ENCODE measurements around the gene TRIP12.
"Not testable (repeated sequence)": the region's sequence is repeated elsewhere in the genome, so short reads cannot be mapped to it uniquely, and the experiment has no call there.

Gene TRIP12

GRCh38 chr2:229943770-229944449 is 22.1 kb upstream of the TRIP12 start:
- Histone ChIP-seq H3K4me3 (ENCODE audit: insufficient read depth, low read depth, low read length) (no peak overlapping the region), H3K27me3 (ENCODE audit: control insufficient read depth, insufficient read depth, low read length, poor library complexity, severe bottlenecking) (no peaks in the 10 kb centered on the region), H3K27ac (ENCODE audit: insufficient read depth, low read depth, low read length, poor library complexity, severe bottlenecking) (no peak overlapping the region), H3K4me1 (ENCODE audit: control insufficient read depth, insufficient read depth, low read length) (no peaks in the 10 kb centered on the region), H3K9me3 (ENCODE audit: control insufficient read depth, low read length) (no peaks in the 10 kb centered on the region), H3K36me3 (ENCODE audit: control insufficient read depth, insufficient read depth, low read length) (no peaks in the 10 kb centered on the region)
- WGBS, 2 experiments: 90% methylated on average over 3 of the region's 5 CpGs

DNA sequence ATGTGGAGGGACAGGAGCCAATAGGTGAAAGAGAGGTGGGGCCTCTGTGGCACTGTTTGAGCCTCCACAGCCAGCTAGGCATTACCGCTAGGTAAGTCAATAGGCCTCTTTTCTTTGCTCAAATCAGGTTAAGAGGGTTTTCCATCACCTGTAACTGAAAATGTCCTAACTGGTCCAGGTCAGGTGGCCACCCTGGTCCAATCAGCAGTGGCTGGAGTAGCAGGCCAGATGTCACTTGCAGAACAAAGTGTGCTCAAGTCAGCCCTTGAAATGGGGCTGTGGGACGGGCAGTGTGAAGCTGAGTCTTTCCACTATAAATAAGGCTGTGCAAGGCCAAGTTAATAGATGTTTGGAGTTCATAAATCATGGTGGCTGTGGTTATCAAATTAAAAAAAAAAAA is 21.4 kb upstream of the TRIP12 start:
- H3K4me3 ChIP-seq (ENCODE audit: insufficient read depth, low read depth, low read length): no peak overlapping the region
- H3K4me1 ChIP-seq (ENCODE audit: control insufficient read depth, insufficient read depth, low read length): no peaks in the 10 kb centered on the region
- H3K9me3 ChIP-seq (ENCODE audit: control insufficient read depth, low read length): no peaks in the 10 kb centered on the region
- no peaks in the 10 kb centered on the region for H3K27me3 ChIP-seq (ENCODE audit: control insufficient read depth, insufficient read depth, low read length, poor library complexity, severe bottlenecking)
- no peak overlapping the region for H3K27ac ChIP-seq (ENCODE audit: insufficient read depth, low read depth, low read length, poor library complexity, severe bottlenecking)
- no peaks in the 10 kb centered on the region for H3K36me3 ChIP-seq (ENCODE audit: control insufficient read depth, insufficient read depth, low read length)
- WGBS, 2 experiments: 95 to 96% methylated on average over 2 of the region's 2 CpGs

DNA sequence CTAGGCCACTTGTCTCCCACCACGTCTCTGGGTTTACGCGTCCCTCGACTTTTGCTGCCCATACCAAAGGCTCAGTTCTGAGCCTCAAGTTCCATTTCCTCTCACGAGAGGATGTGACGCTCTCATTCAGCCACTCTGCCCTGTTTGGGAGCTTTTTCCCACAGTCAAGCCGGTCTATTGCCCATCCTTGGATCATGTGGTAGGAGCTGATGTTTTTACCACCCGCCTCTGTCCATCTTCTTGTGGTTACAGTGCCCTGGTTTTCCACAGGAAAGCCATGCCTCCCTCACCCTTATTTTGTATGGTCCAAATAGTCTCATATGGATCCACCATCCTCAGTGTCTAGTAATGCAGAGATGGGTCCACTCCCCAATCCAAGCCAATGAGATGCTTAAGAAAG is 20.9 kb upstream of the TRIP12 start:
- Histone ChIP-seq H3K9me3 (ENCODE audit: control insufficient read depth, low read length) (no peaks in the 10 kb centered on the region), H3K4me3 (ENCODE audit: insufficient read depth, low read depth, low read length) (no peak overlapping the region), H3K27ac (ENCODE audit: insufficient read depth, low read depth, low read length, poor library complexity, severe bottlenecking) (no peak overlapping the region), H3K27me3 (ENCODE audit: control insufficient read depth, insufficient read depth, low read length, poor library complexity, severe bottlenecking) (no peaks in the 10 kb centered on the region), H3K4me1 (ENCODE audit: control insufficient read depth, insufficient read depth, low read length) (no peaks in the 10 kb centered on the region), H3K36me3 (ENCODE audit: control insufficient read depth, insufficient read depth, low read length) (no peaks in the 10 kb centered on the region)
- WGBS, 2 experiments: 96 to 98% methylated on average over 8 of the region's 8 CpGs

DNA sequence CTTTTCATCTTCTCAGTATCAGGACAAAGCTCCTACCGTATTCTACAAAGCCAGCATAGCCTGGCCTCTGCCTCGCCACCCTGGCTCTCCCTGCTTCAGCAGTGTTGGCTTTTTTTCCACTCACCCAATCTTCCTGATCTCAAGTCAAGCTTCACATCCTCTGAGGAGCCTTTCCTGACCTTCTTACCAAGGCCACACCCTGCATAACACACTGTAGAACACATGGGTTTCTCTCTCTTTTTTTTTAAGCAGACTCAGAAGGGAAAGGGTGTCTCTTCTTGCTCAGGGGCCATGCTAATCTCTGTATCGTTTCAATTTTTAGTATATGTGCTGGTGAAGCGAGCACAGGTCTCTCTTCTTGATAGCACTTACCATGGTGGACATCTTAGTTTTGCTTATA is 15.7 kb upstream of the TRIP12 start:
- no peaks in the 10 kb centered on the region for H3K27me3 ChIP-seq (ENCODE audit: control insufficient read depth, insufficient read depth, low read length, poor library complexity, severe bottlenecking)
- no peaks in the 10 kb centered on the region for H3K36me3 ChIP-seq (ENCODE audit: control insufficient read depth, insufficient read depth, low read length)
- no peaks in the 10 kb centered on the region for H3K4me1 ChIP-seq (ENCODE audit: control insufficient read depth, insufficient read depth, low read length)
- H3K27ac ChIP-seq (ENCODE audit: insufficient read depth, low read depth, low read length, poor library complexity, severe bottlenecking): no peak overlapping the region
- WGBS, 2 experiments: 91 to 94% methylated on average over 4 of the region's 4 CpGs
- H3K9me3 ChIP-seq (ENCODE audit: control insufficient read depth, low read length): no peaks in the 10 kb centered on the region
- H3K4me3 ChIP-seq (ENCODE audit: insufficient read depth, low read depth, low read length): no peak overlapping the region

GRCh38 chr2:229931241-229931640 is 9.4 kb upstream of the TRIP12 start:
- Histone ChIP-seq H3K27me3 (ENCODE audit: control insufficient read depth, insufficient read depth, low read length, poor library complexity, severe bottlenecking) (no peaks in the 10 kb centered on the region), H3K27ac (ENCODE audit: insufficient read depth, low read depth, low read length, poor library complexity, severe bottlenecking) (no peak overlapping the region), H3K4me1 (ENCODE audit: control insufficient read depth, insufficient read depth, low read length) (no peaks in the 10 kb centered on the region), H3K4me3 (ENCODE audit: insufficient read depth, low read depth, low read length) (no peak overlapping the region), H3K9me3 (ENCODE audit: control insufficient read depth, low read length) (no peaks in the 10 kb centered on the region), H3K36me3 (ENCODE audit: control insufficient read depth, insufficient read depth, low read length) (no peaks in the 10 kb centered on the region)
- WGBS, 2 experiments: 82 to 93% methylated on average over 5 of the region's 5 CpGs

DNA sequence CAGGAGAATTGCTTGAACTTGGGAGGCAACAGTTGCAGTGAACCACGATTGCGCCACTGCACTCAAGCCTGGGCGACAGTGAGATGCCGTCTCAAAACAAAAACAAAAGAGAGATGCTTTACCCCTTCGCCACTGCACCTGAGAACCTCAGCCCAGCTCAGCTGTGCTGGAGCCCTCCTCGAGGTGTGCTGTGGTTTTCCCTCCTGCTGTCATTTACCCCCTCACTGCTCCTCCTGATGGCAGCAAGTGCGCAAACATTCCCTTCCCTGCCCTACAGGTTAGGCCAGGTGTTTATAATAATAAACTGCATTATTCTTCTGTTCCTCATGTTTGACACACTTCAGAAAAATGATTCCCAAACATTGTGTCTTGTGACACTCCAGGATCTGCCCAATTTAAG is 8.8 kb upstream of the TRIP12 start:
- no peaks in the 10 kb centered on the region for H3K27me3 ChIP-seq (ENCODE audit: control insufficient read depth, insufficient read depth, low read length, poor library complexity, severe bottlenecking)
- no peaks in the 10 kb centered on the region for H3K4me1 ChIP-seq (ENCODE audit: control insufficient read depth, insufficient read depth, low read length)
- 89 to 92% methylated on average over 7 of the region's 7 CpGs for WGBS, 2 experiments
- no peak overlapping the region for H3K27ac ChIP-seq (ENCODE audit: insufficient read depth, low read depth, low read length, poor library complexity, severe bottlenecking)
- H3K36me3 ChIP-seq (ENCODE audit: control insufficient read depth, insufficient read depth, low read length): no peaks in the 10 kb centered on the region
- H3K4me3 ChIP-seq (ENCODE audit: insufficient read depth, low read depth, low read length): no peak overlapping the region
- H3K9me3 ChIP-seq (ENCODE audit: control insufficient read depth, low read length): no peaks in the 10 kb centered on the region

GRCh38 chr2:229927817-229928321 is 6.1 kb upstream of the TRIP12 start:
- H3K27ac ChIP-seq (ENCODE audit: insufficient read depth, low read depth, low read length, poor library complexity, severe bottlenecking): no peak overlapping the region
- 98% methylated on average over 2 of the region's 2 CpGs; no CpG with 5 or more reads in 1 of the 2 experiments for WGBS, 2 experiments
- H3K27me3 ChIP-seq (ENCODE audit: control insufficient read depth, insufficient read depth, low read length, poor library complexity, severe bottlenecking): no peaks in the 10 kb centered on the region
- H3K9me3 ChIP-seq (ENCODE audit: control insufficient read depth, low read length): no peaks in the 10 kb centered on the region
- no peaks in the 10 kb centered on the region for H3K4me1 ChIP-seq (ENCODE audit: control insufficient read depth, insufficient read depth, low read length)
- H3K36me3 ChIP-seq (ENCODE audit: control insufficient read depth, insufficient read depth, low read length): no peaks in the 10 kb centered on the region
- H3K4me3 ChIP-seq (ENCODE audit: insufficient read depth, low read depth, low read length): no peak overlapping the region

DNA sequence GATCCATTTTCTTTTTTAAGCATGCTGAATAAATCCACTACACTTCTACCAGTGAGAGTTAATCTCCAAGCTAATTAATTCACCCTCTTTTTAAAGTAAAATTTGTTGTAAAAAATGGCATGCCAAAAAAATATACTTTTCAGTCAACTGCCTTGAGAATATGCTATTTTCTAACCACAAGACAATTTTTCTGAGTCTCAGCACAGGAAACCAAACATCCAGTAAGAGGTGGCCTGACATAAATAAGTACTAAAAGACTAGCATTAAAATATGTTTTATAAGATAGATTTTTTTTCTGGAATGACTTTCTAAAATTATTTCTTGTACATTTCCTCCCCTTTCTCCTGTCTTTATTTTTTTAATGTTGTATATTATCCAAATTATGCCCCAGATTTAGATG is 3.4 kb upstream of the TRIP12 start:
- Histone ChIP-seq H3K4me1 (ENCODE audit: control insufficient read depth, insufficient read depth, low read length) (no peaks in the 10 kb centered on the region), H3K4me3 (ENCODE audit: insufficient read depth, low read depth, low read length) (no peak overlapping the region), H3K27ac (ENCODE audit: insufficient read depth, low read depth, low read length, poor library complexity, severe bottlenecking) (no peak overlapping the region), H3K27me3 (ENCODE audit: control insufficient read depth, insufficient read depth, low read length, poor library complexity, severe bottlenecking) (no peaks in the 10 kb centered on the region), H3K9me3 (ENCODE audit: control insufficient read depth, low read length) (no peaks in the 10 kb centered on the region), H3K36me3 (ENCODE audit: control insufficient read depth, insufficient read depth, low read length) (no peaks in the 10 kb centered on the region)

DNA sequence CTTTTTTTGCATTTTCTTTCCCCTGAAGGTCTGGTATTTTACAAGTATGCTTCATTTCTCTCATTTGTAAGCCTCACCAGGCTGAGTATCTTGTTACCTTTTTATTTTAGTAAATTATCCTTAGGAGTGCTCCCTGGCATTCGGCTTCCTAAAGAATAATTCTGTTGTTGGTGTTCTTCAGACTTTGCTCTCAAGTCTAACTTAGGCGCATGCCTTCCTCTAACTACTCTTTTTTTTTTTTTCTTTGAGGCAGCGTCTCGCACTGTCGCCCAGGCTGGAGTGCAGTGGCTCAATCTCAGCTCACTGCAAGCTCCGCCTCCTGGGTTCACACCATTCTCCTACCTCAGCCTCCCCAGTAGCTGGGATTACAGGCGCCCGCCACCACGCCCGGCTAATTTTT is 2.7 kb upstream of the TRIP12 start:
- not testable (repeated sequence) for H3K27ac ChIP-seq (ENCODE audit: insufficient read depth, low read depth, low read length, poor library complexity, severe bottlenecking); H3K36me3 ChIP-seq (ENCODE audit: control insufficient read depth, insufficient read depth, low read length); H3K4me3 ChIP-seq (ENCODE audit: insufficient read depth, low read depth, low read length); H3K4me1 ChIP-seq (ENCODE audit: control insufficient read depth, insufficient read depth, low read length); H3K9me3 ChIP-seq (ENCODE audit: control insufficient read depth, low read length); H3K27me3 ChIP-seq (ENCODE audit: control insufficient read depth, insufficient read depth, low read length, poor library complexity, severe bottlenecking)
- WGBS, 2 experiments: 91% methylated on average over 6 to 10 of the region's 10 CpGs

DNA sequence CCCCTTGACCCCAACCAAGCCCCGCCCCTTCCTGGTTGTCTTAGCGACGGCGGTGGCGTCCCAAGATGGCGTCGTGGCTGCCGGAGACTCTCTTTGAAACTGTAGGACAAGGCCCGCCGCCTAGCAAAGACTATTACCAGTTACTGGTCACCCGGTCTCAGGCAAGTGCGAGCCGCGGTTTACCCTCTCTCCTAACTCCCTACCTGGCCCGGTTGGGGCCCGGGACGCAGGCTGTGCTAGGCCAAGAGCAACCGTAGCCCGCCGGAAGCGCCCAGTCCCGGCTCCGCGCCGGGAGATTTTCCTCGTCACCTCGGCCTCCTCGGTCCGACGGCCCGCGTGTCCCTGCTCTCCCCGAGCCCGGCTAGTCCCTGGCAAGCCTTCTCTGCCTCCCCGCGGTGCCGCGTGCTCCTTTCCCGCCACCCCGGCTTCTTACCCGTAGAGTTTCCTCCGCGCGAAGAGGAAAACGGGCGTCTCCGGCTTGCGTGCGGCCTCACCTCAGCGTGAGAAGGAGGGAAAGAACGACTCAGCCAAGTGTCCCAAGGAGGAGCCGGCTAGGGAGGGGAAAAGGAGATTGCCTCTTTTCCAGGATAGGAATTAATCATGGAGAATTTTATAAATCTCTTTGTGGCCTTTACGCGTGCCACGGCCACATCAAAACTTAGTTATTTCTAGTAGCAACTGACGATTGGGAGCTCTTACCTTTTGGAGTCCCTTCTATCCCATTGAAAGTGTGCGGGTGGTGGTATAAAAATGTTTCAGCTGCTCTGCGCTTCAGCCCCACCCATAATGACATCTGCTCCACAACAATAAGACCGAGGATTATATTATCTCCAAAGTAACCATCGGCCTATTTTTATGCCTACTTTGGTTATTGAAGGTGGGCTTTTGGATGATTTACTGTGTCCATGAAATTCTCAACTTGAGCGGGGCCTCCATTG is 909 bp upstream of the TRIP12 start, which contains the start of gene FBXO36:
Gene FBXO36 (plus strand): TSS at position 55 of the 938 bp plus-strand sequence. CDS start 11 bp downstream, at position 66.
- H3K4me3 ChIP-seq (ENCODE audit: insufficient read depth, low read depth, low read length): peak within 1 kb of the TSS; percentile 94
- H3K9me3 ChIP-seq (ENCODE audit: control insufficient read depth, low read length): no peaks in the 10 kb centered on the region
- H3K4me1 ChIP-seq (ENCODE audit: control insufficient read depth, insufficient read depth, low read length): no peaks in the 10 kb centered on the region
- peak within 1 kb of the TSS; percentile 85 for H3K27ac ChIP-seq (ENCODE audit: insufficient read depth, low read depth, low read length, poor library complexity, severe bottlenecking)
- WGBS, 2 experiments: 2 to 3% methylated on average over 58 to 60 of the region's 61 CpGs
- no peaks in the 10 kb centered on the region for H3K27me3 ChIP-seq (ENCODE audit: control insufficient read depth, insufficient read depth, low read length, poor library complexity, severe bottlenecking)
- H3K36me3 ChIP-seq (ENCODE audit: control insufficient read depth, insufficient read depth, low read length): no peaks in the 10 kb centered on the region

All from ectodermal cell (in vitro differentiated cells).